Keratinocyte (primary cell): ENCODE data around the gene PAX3. TPM values are rescaled to one million over a fixed set of nuclear protein-coding genes. Genes with fewer than 3 reads are reported as not detected.

Source experiments
- DNase-seq: peaks from one replicate; pipeline ENCODE4 v3.0.0-alpha.2; 2011; ENCODE audit warnings: low read depth, missing footprints, low spot score
- FAIRE-seq: peaks from 2 replicates; lab custom pipeline; 2011; peaks lifted over from hg19 to GRCh38; lab: Jason Lieb, UNC
- H2AFZ ChIP-seq: 2 replicates; pipeline ENCODE4 v1.6.0; 2012; ENCODE audit warnings: low read length, control low read depth, inconsistent platforms; ENCODE audit not compliant: control insufficient read depth
- H3K27ac ChIP-seq: 2 replicates; pipeline ENCODE4 v1.5.1; 2011; ENCODE audit warnings: low read length; ENCODE audit not compliant: control insufficient read depth, insufficient read depth
- H3K27me3 ChIP-seq: 3 replicates; pipeline ENCODE4 v1.6.0; 2011; ENCODE audit warnings: low read length; ENCODE audit not compliant: control insufficient read depth, insufficient read depth; ENCODE audit errors: extremely low read depth
- H3K36me3 ChIP-seq, 2 experiments: 2 replicates in 1 of 2; 3 replicates in 1 of 2; pipeline ENCODE4 v1.5.1; 2011; ENCODE audit warnings: low read length in 2 of 2, mild to moderate bottlenecking in 1 of 2; ENCODE audit not compliant: control insufficient read depth in 2 of 2, insufficient read depth in 2 of 2; ENCODE audit errors: extremely low read depth in 1 of 2
- H3K4me1 ChIP-seq: 3 replicates; pipeline ENCODE4 v1.5.1; 2011; ENCODE audit warnings: low read length; ENCODE audit not compliant: control insufficient read depth, insufficient read depth; ENCODE audit errors: extremely low read depth
- H3K4me2 ChIP-seq: 3 replicates; pipeline ENCODE4 v1.6.0; 2011; ENCODE audit warnings: low read depth, low read length; ENCODE audit not compliant: control insufficient read depth, insufficient read depth; ENCODE audit errors: extremely low read depth
- H3K4me3 ChIP-seq, 3 experiments: fragments of 200-600 bp in 1 of 3; sonication (generic) in 1 of 3; 2 replicates in 2 of 3; 3 replicates in 1 of 3; pipeline ENCODE4 v1.5.1; 2011 to 2016; ENCODE audit warnings: low read length in 3 of 3, mild to moderate bottlenecking in 3 of 3, control low read depth in 2 of 3, inconsistent platforms in 1 of 3, low read depth in 1 of 3, mixed read lengths in 1 of 3, mixed run types in 1 of 3, moderate library complexity in 1 of 3; ENCODE audit not compliant: control insufficient read depth in 2 of 3, insufficient read depth in 2 of 3; ENCODE audit errors: extremely low read depth in 1 of 3
- H3K79me2 ChIP-seq: 2 replicates; pipeline ENCODE4 v1.6.0; 2012; ENCODE audit warnings: low read length; ENCODE audit not compliant: control insufficient read depth, insufficient read depth
- H3K9ac ChIP-seq: 3 replicates; pipeline ENCODE4 v1.6.0; 2011; ENCODE audit warnings: low read length; ENCODE audit not compliant: control insufficient read depth, insufficient read depth; ENCODE audit errors: extremely low read depth
- H3K9me1 ChIP-seq: 3 replicates; pipeline ENCODE4 v1.6.0; 2011; ENCODE audit warnings: low read length; ENCODE audit not compliant: control insufficient read depth, insufficient read depth; ENCODE audit errors: extremely low read depth
- H3K9me3 ChIP-seq: 2 replicates; pipeline ENCODE4 v1.5.1; 2012; ENCODE audit warnings: low read depth, low read length; ENCODE audit not compliant: control insufficient read depth
- H4K20me1 ChIP-seq: 3 replicates; pipeline ENCODE4 v1.6.0; 2011; ENCODE audit warnings: low read length; ENCODE audit not compliant: control insufficient read depth, insufficient read depth; ENCODE audit errors: extremely low read depth
- EZH2 ChIP-seq: IDR thresholded peaks from one replicate; pipeline ENCODE4 v1.6.1; 2012; ENCODE audit warnings: inconsistent platforms, mild to moderate bottlenecking, low read length, moderate library complexity
- dilution Hi-C: fragments of 300-500 bp; cut with MboI; formaldehyde crosslinking; loops from one replicate; pipeline ENCODE4 v1.7.0; 2020; ENCODE audit warnings: low sequenced_read_pairs; ENCODE audit not compliant: extremely low pct_ligation_motif_present
- polyA plus RNA-seq, 5 experiments: library from polyadenylated mRNA; depleted of rRNA in 3 of 5; stranded (reverse) in 3 of 5; stranded (forward) in 1 of 5; unstranded in 1 of 5; fragments of >200 nt; gene quantifications; 1 replicate in 1 of 5; 2 replicates in 3 of 5; 3 replicates in 1 of 5; pipeline versions ENCODE4 v1.2.1 to v1.2.3, GENCODE V29; 2011 to 2012; ENCODE audit warnings: missing spikeins in 2 of 5, low read depth in 1 of 5, low replicate concordance in 1 of 5
- TF ChIP-seq, protein P1 (sequence below), 3 experiments: IDR thresholded peaks in 1 of 3; conservative IDR thresholded peaks in 1 of 3; optimal IDR thresholded peaks in 1 of 3; 2 replicates in 2 of 3; 3 replicates in 1 of 3; pipeline versions ENCODE3 to v1.5.1; 2011; ENCODE audit warnings: low read length in 3 of 3, mild to moderate bottlenecking in 3 of 3, moderate library complexity in 2 of 3, control low read depth in 1 of 3, inconsistent platforms in 1 of 3; ENCODE audit not compliant: insufficient read depth in 2 of 3; ENCODE audit errors: extremely low read depth in 1 of 3

The PAX3 gene
- polyA plus RNA-seq, 1 donor (not counting 4 experiments of a cell fraction or from before 2014, with no cell fraction given): not detected

DNA sequence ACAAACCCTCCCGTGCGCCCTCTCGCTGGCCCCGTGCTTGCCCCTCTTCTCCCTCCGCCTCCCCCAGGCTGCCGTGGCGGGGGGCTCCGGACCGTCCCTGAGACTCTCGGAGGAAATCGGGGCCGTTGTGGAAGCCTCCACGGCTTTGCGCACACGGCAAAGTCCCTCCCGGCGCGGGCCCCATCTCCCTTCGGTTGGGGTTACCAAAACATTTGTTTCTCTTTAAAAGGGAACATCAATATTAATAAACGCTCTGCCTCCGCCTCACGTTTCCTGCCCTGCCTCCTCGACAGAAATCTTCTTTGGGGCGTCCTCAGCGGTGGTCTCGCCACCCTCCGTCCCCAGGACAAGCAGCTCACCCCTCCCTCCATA, 3.8 kb downstream of the PAX3 start:
- dilution Hi-C loops: no loop called here
- Histone ChIP-seq H3K36me3 (no peaks in the 10 kb centered on the region), H3K9ac (no peak overlapping the region), H3K79me2 (no peaks in the 10 kb centered on the region), H3K27me3 (peaks cover 100% of the 10 kb centered on the region), H3K4me1 (no peaks in the 10 kb centered on the region), H4K20me1 (peaks cover 6% of the 10 kb centered on the region), H3K27ac (no peak overlapping the region), H3K9me1 (no peaks in the 10 kb centered on the region), H3K9me3 (no peaks in the 10 kb centered on the region), H3K4me2 (no peak overlapping the region), H2AFZ (no peak overlapping the region), H3K4me3 (no peak overlapping the region)
- DNase-seq: no peak
- no peak for FAIRE-seq
- TF ChIP-seq EZH2: no peak
- TF ChIP-seq, protein P1, sequence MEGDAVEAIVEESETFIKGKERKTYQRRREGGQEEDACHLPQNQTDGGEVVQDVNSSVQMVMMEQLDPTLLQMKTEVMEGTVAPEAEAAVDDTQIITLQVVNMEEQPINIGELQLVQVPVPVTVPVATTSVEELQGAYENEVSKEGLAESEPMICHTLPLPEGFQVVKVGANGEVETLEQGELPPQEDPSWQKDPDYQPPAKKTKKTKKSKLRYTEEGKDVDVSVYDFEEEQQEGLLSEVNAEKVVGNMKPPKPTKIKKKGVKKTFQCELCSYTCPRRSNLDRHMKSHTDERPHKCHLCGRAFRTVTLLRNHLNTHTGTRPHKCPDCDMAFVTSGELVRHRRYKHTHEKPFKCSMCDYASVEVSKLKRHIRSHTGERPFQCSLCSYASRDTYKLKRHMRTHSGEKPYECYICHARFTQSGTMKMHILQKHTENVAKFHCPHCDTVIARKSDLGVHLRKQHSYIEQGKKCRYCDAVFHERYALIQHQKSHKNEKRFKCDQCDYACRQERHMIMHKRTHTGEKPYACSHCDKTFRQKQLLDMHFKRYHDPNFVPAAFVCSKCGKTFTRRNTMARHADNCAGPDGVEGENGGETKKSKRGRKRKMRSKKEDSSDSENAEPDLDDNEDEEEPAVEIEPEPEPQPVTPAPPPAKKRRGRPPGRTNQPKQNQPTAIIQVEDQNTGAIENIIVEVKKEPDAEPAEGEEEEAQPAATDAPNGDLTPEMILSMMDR (optimal IDR thresholded peaks at IDR 0.05 in 1 of 3, IDR thresholded peaks at IDR 0.05 in 1 of 3, conservative IDR thresholded peaks at IDR 0.05 in 1 of 3; ENCODE audit: extremely low read depth in 1 of 3, insufficient read depth in 2 of 3, low read length in 3 of 3): no peak

DNA sequence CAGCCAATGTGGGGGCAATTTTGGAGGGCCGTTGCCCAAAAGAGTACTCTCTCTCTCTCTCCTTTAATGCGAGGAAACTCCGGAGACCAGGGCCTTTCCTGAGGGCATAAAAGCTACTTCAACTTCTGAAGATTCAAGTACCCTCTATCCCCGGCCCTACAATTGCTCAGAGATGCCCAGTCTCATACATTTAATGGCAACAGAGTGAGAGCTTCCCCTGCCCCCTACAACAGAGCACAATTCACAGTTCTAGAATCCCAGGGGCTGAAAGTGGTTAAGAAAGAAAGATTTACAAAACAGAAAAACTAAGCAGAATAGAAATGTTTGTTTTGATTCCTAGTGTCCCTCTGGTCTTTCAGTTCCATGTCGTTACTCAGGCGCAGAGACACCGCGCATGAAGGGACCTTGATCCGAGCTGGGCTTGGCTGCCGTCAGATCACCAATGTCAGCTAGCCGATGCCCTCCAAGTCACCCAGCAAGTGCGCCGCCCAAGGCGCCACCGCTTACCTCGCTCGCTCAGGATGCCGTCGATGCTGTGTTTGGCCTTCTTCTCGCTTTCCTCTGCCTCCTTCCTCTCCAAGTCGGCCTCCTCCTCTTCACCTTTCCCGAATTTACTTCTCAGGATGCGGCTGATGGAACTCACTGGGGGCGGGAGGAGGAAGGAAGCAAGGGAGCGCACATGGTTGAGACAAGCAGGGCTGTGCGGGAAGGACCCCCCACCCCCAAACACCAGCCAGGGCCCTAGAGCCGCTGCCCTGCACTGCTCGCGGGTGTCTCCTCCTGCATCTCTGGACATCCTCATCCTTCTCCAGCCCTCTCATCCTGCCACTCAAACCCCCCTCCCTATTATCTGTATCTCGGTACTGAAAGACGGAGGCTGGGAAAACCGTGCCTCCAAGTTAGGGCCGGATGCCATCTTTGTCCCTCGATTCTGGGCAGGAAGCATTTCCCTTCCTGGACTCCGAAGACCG, 4.9 kb downstream of the PAX3 start:
- Histone ChIP-seq H4K20me1 (peaks cover 8% of the 10 kb centered on the region), H3K27me3 (peaks cover 100% of the 10 kb centered on the region), H3K4me3 (no peak overlapping the region), H3K79me2 (no peaks in the 10 kb centered on the region), H2AFZ (no peak overlapping the region), H3K4me1 (no peaks in the 10 kb centered on the region), H3K9me3 (no peaks in the 10 kb centered on the region), H3K4me2 (no peak overlapping the region), H3K9me1 (no peaks in the 10 kb centered on the region), H3K9ac (no peak overlapping the region), H3K27ac (no peak overlapping the region), H3K36me3 (no peaks in the 10 kb centered on the region)
- dilution Hi-C loops: no loop called here
- no peak for DNase-seq
- TF ChIP-seq, protein P1 (optimal IDR thresholded peaks at IDR 0.05 in 1 of 3, IDR thresholded peaks at IDR 0.05 in 1 of 3, conservative IDR thresholded peaks at IDR 0.05 in 1 of 3; ENCODE audit: extremely low read depth in 1 of 3, insufficient read depth in 2 of 3, low read length in 3 of 3): no peak
- TF ChIP-seq EZH2: peak; percentile 94
- no peak for FAIRE-seq
